ENCODE data around the gene CDH15.

Gene CDH15

DNA sequence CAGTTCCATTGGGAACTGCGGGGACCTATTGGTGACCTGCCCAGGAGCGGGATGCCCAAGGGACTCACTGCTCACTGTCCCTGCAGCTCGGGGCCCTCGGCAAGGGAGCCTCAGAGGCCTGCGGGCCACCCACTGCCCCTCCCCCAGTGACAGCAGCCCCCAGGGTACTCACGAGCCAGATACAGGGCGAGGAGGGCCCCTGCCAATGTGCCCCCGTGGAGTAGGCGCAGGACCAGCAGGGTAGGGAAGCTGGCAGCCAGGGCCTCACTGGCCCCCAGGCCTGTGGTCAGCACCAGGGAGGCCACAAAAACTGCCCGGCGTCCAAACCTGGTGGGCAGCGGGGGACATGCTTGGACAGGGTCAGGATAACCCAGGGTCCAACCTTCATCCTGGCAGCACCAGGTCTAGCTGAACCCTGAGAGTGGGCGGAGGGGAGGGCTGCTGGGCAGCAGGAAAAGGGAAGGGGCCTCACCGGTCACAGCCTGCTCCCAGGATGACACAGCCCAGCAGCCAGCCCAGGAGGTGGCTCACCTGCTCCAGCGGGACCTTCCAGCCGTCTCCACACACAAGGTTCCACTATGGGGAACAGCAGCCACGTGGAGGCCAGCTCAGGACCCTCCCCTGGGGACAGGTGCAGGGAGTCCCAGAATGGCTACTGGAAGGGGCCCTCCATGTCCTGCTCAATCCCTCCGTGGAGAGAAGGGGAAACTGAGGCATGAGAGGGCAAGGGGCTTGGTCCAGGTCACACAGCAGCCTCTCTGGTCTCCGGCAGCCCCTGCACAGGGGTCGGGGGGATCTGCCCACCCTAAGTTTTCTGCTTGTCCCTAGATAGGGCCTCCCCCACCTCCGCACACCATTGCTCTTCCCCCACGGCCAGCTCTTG, 27.9 kb downstream of the CDH15 start:
- Histone ChIP-seq H3F3A (ENCODE audit: insufficient read depth, low read length) (no peaks in the 10 kb centered on the region), H3K9ac (ENCODE audit: low read length) (no peak overlapping the region), H3K9me2 (ENCODE audit: low read depth, low read length) (no peaks in the 10 kb centered on the region), H3K9me3 (ENCODE audit: low read length) (no peaks in the 10 kb centered on the region), H3K27me3 (ENCODE audit: insufficient read depth, low read length) (no peaks in the 10 kb centered on the region; the same call in 1 of the 2 replicates), H3K4me3 (ENCODE audit: low read depth, low read length, poor library complexity, severe bottlenecking) (peak overlapping the region; percentile 38), H3K4me2 (ENCODE audit: low read length) (no peak overlapping the region), H4K20me1 (ENCODE audit: insufficient read depth, low read length) (no peaks in the 10 kb centered on the region), H3K4me1 (ENCODE audit: insufficient read depth, low read length, severe bottlenecking) (no peaks in the 10 kb centered on the region), H2AFZ (ENCODE audit: low read length) (no peak overlapping the region), H3K27ac (ENCODE audit: low read depth, low read length, poor library complexity, severe bottlenecking) (no peak overlapping the region), H3K79me2 (ENCODE audit: insufficient read depth, low read length) (no peaks in the 10 kb centered on the region), H3K36me3 (ENCODE audit: insufficient read depth, low read length) (no peaks in the 10 kb centered on the region)
- TF ChIP-seq EZH2 (IDR thresholded peaks at IDR 0.05; ENCODE audit: borderline replicate concordance, low read length) (no peak), CTCF (IDR thresholded peaks at IDR 0.05; ENCODE audit: low read length) (no peak)

- H3K79me2 ChIP-seq (ENCODE audit: insufficient read depth, low read length): no peaks in the 10 kb centered on the region
- no peak within 1 kb of the TSS for H2AFZ ChIP-seq (ENCODE audit: low read length)
- no peaks in the 10 kb centered on the region for H3K36me3 ChIP-seq (ENCODE audit: insufficient read depth, low read length)
- H4K20me1 ChIP-seq (ENCODE audit: insufficient read depth, low read length): no peaks in the 10 kb centered on the region
- H3K4me1 ChIP-seq (ENCODE audit: insufficient read depth, low read length, severe bottlenecking): no peaks in the 10 kb centered on the region
- H3K27me3 ChIP-seq (ENCODE audit: insufficient read depth, low read length): no peaks in the 10 kb centered on the region; the same call in 1 of the 2 replicates
- no peaks in the 10 kb centered on the region for H3F3A ChIP-seq (ENCODE audit: insufficient read depth, low read length)
- no peak within 1 kb of the TSS for H3K27ac ChIP-seq (ENCODE audit: low read depth, low read length, poor library complexity, severe bottlenecking)
- peak within 1 kb of the TSS; percentile 38 for H3K4me3 ChIP-seq (ENCODE audit: low read depth, low read length, poor library complexity, severe bottlenecking)
- H3K9me2 ChIP-seq (ENCODE audit: low read depth, low read length): no peaks in the 10 kb centered on the region
- TF ChIP-seq EZH2 (IDR thresholded peaks at IDR 0.05; ENCODE audit: borderline replicate concordance, low read length): no peak
- TF ChIP-seq CTCF (IDR thresholded peaks at IDR 0.05; ENCODE audit: low read length): no peak
- H3K4me2 ChIP-seq (ENCODE audit: low read length): no peak within 1 kb of the TSS
- H3K9me3 ChIP-seq (ENCODE audit: low read length): no peaks in the 10 kb centered on the region
- no peak within 1 kb of the TSS for H3K9ac ChIP-seq (ENCODE audit: low read length)
Observed at GRCh38 chr16:89200124-89200849, 28.7 kb downstream of the CDH15 start, which contains the start of gene SLC22A31. Gene SLC22A31 (minus strand): TSS chr16:89200537. CDS start chr16:89200501, 36 bp downstream.

GRCh38 chr16:89200850-89201411, 29.4 kb downstream of the CDH15 start:
- Histone ChIP-seq H3K27ac (ENCODE audit: low read depth, low read length, poor library complexity, severe bottlenecking) (no peak overlapping the region), H3F3A (ENCODE audit: insufficient read depth, low read length) (no peaks in the 10 kb centered on the region), H3K9ac (ENCODE audit: low read length) (no peak overlapping the region), H3K4me3 (ENCODE audit: low read depth, low read length, poor library complexity, severe bottlenecking) (no peak overlapping the region), H3K9me2 (ENCODE audit: low read depth, low read length) (no peaks in the 10 kb centered on the region), H3K4me1 (ENCODE audit: insufficient read depth, low read length, severe bottlenecking) (no peaks in the 10 kb centered on the region), H3K4me2 (ENCODE audit: low read length) (no peak overlapping the region), H3K36me3 (ENCODE audit: insufficient read depth, low read length) (no peaks in the 10 kb centered on the region), H4K20me1 (ENCODE audit: insufficient read depth, low read length) (no peaks in the 10 kb centered on the region), H3K79me2 (ENCODE audit: insufficient read depth, low read length) (no peaks in the 10 kb centered on the region), H3K27me3 (ENCODE audit: insufficient read depth, low read length) (no peaks in the 10 kb centered on the region; the same call in 1 of the 2 replicates), H2AFZ (ENCODE audit: low read length) (no peak overlapping the region), H3K9me3 (ENCODE audit: low read length) (no peaks in the 10 kb centered on the region)
- TF ChIP-seq CTCF (IDR thresholded peaks at IDR 0.05; ENCODE audit: low read length) (no peak), EZH2 (IDR thresholded peaks at IDR 0.05; ENCODE audit: borderline replicate concordance, low read length) (no peak)

Measured in OCI-LY1 (cell line).